SH-SY5Y (cell line): Measurements from ENCODE around the gene XPR1.

Experiments
- GATA2 ChIP-seq: IDR thresholded peaks from 2 replicates; pipeline ENCODE4 v1.6.1; 2011; ENCODE audit warnings: mild to moderate bottlenecking, low read depth, low read length
- GATA3 ChIP-seq: IDR thresholded peaks from 2 replicates; pipeline ENCODE4 v1.6.1; 2011; ENCODE audit warnings: low read depth, mild to moderate bottlenecking, low read length, moderate library complexity

XPR1 gene

DNA sequence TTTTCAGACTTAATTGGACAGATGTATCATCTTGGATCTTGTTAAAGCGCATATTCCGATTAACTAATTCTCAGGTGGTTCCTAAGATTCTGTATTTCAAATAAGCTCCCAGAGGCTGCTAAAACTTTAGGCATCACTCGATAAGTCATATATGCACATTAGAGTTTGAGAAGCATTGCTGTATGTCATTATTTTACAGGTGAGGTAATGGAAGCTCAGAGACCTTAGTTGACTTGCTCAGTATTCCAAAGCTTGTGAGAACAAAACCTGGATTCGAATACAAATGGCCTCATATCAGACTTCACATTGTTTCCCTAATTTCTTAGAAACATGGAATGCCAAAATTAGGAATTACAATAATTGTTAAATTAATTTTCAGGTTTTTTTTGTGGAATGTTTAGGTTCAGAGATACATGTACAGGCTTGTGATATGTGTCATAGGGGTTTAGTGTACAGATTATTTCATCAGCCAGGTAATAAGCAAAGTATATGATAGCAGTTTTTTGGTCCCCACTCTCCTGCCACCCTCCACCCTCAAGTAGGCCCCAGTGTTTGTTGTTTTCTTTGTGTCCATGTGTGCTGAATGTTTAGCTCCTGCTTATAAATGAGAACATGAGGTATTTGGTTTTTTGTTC lies 96.8 kb downstream of the XPR1 start:
- TF ChIP-seq GATA2 (no peak), GATA3 (no peak)

DNA sequence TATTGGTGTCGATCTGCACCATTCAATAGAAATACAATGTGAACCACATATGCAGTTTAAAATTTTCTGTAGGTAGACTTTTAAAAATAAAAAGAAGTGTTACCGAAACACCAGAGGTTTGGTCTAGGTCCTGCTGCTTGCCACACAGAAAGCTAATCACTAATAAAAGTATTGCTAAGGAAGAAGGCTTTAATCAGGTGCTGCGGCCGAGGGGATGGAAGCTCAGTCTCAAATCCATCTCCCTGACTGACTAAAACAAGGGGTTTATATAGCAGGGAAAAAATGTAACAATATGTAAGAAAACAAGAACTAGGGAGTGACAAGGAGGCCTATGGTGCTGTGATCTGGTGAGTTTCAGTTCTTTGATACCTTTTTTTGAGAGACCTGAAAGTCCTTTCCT lies 99.3 kb downstream of the XPR1 start:
- TF ChIP-seq GATA2 (no peak), GATA3 (no peak)

DNA sequence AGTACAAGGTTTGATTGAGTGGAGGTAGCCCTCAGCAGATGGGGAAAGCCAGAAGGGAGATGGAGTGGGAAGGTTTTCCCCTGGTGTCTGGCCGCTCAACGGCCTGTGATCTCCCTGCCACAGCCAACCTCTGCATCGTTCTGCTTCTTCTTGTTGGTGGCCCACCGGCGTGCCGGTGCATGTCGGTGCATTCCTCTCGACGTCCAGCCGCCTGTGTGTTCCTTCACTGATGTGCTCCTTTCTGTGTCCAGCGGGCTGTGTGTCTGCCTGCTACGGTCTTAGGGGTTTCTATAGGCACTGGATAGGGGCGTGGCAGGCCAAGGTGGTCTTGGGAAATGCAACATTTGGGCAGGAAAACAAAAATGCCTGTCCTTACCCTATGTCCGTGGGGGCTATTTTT lies 101.0 kb downstream of the XPR1 start:
- TF ChIP-seq GATA3 (no peak), GATA2 (no peak)

DNA sequence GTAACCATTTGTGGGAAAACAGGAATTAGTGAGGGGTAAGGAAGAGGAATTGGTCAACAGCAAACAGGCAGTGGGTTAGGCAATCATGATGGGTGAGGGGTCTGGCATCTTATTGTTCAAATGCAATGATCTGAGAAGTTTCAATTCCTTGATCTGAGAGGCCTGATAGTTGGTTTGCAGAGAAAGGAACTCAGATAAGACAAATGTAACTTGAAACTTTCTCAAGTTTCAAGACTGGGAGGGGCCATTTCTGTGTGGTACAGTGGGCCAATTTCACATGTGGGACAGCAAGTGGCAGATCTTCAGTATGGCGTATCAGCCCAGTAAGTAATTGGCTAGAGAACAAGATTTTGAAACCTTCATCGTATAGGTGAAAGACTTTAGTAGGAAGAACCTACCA lies 102.5 kb downstream of the XPR1 start:
- TF ChIP-seq GATA3 (no peak), GATA2 (no peak)

DNA sequence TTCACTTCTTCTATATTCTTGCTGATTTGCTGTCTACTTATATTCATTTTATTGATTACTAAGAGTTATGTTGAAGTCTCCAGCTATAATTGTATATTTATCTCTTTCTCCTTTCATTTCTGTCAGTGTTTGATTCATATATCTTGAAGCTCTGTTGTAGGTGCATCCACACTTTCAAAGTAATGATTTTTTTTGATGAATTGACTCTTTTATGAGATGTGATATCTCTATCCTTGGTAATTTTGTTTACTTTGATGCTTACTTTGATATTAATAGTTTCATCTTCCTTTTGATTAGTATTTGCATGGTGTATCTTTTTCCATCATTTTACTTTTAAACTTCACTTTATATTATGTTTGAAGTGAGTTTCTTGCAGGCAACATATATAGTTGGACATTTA lies 110.8 kb downstream of the XPR1 start:
- TF ChIP-seq GATA3, result no peak
- no peak for TF ChIP-seq GATA2

DNA sequence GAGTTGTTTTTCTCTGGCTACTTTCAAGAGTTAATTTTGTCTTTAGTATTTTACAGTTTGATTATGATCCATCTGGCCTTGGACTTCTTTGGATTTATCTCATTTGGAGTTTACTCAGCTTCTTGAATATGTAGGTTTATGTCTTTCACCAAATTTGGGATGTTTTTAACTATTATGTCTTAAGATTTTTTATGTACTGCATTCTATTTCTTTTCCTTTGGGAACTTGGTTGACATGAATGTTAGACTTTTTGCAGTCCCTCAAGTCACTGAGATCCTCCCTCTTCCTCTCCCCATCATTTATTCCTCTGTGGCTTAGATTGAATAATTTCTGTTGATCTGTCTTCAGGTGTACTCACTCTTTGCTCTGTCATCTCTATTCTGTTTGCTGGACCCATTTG lies 112.0 kb downstream of the XPR1 start:
- TF ChIP-seq GATA2 (no peak), GATA3 (no peak)

DNA sequence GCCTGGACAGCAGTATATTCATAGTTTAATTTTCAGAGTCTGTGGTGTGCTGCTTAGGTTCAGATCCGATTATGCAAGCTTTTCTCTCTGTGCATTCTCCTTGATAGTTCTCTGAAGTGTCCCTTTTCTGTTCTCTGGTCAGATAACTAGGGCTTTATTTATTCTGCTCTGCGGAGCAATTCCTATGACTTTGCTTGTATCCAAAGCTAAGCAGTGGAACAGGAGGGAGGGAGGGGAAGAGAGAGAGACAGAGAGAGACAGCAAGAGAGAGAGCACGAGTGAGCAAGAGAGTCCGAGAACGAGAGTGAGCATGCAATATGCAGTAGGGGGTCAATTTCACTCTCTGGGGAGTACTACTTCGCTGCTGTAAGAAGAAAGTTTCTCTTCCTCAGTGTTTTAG lies 113.3 kb downstream of the XPR1 start:
- TF ChIP-seq GATA3 (no peak), GATA2 (no peak)

DNA sequence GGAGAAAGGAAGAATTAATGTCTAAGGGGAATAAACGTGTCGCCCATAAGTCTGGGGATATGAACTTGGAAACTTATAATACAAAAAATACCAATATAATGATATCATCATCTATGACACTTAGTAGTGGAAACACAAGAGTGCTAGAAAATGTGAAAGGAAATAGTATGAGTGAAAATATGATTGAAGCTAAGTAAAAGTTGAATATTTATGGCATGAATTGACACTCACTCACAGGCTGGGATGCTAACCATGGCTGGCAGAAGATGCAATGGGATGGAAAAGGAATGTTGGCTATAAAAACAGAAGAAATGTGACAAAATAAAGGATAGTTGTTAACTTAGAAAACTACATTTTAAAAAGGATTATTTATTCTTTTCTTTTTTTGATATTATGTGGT lies 120.1 kb downstream of the XPR1 start:
- TF ChIP-seq GATA3 (no peak), GATA2 (no peak)

DNA sequence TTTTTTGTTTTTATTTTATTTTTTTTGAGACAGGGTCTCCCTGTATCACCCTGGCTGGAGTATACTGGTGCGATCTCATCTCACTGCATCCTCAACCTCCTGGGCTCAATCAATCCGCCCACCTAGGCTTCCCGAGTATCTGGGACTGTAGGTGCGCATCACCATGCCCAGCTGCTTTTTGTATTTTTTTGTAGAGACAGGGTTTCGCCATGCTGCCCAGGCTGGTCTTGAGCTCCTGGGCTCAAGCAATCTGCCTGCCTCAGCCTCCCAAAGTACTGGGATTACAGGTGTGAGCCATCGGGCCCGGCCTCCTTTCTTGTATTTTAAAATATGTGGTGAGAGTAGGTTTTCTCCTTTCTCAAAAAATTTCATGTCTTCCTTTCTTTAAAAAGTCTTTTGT lies 122.6 kb downstream of the XPR1 start:
- TF ChIP-seq GATA2, result no peak

DNA sequence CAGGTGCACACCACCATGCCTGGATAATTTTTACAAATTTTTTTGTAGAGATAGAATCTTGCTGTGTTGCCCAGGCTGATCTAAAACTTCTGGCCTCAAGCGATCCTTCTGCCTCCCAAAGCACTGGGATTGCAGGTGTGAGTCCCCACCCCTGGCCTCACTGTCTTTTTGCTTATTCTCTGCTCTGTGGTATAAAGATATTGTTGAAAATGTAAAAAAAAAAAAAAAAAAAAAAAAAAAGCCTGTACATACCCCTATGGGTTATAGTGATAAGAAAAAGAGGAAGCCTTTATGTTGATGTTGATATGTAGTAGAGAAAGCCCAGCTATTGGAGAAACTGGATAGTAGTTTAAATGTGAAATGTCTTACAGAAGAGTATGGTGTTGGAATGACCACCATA lies 125.8 kb downstream of the XPR1 start:
- TF ChIP-seq GATA2 (no peak), GATA3 (no peak)

DNA sequence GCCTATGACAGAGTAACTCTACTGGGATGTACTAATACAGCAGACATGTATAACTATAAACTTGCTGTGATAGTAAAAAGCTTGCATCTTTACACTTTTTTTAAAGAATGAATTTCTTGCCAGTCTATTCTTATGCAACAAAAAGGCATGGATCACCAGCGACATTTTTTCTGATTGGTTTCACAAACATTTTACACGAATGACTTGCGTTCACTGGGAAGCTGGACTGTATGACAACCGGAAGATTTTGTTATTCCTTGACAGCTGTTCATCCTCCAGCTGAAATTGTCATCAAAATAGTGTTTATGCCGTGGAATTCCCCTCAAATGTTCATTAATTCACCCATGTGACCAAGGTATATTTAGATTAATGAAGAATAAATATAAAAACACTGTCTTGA lies 131.0 kb downstream of the XPR1 start:
- no peak for TF ChIP-seq GATA3
- TF ChIP-seq GATA2, result no peak

DNA sequence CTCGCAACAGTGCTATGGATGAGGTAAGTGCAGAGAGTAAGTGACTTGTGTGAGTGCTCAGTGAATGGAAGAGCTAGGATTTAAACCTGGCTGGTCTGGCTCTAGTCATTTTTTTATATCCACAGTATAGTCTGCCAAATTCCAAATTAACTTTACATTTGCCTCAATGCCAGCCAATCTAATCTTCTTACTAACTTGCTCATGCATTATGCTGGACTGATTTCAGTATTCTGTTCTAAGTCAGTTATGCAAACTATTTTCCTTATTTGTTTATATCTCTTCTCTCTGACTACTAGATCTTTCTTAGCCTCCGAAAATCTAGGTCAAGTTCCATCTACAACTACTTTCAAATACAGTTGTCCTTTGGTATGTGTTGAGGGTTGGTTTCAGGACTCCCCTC lies 133.3 kb downstream of the XPR1 start:
- no peak for TF ChIP-seq GATA2
- TF ChIP-seq GATA3, result no peak

DNA sequence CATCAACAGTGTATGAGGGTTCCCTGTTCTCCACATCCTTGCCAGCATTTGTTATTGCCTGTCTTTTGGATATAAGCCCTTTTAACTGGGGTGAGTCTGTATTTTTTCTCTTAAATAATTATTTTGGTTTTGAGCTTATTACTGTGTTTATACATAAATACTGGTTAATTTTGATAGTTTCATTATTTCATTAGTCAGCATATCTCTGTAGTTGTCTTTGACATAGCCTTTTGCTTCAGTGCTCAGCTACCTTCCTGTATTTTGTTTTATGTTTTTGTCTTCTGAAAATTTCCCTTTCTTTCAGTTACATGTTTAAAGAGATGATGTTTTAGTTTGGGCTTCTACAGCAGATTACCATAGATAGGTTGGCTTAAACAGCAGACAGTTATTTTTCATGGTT lies 138.1 kb downstream of the XPR1 start:
- TF ChIP-seq GATA3 (no peak), GATA2 (no peak)

DNA sequence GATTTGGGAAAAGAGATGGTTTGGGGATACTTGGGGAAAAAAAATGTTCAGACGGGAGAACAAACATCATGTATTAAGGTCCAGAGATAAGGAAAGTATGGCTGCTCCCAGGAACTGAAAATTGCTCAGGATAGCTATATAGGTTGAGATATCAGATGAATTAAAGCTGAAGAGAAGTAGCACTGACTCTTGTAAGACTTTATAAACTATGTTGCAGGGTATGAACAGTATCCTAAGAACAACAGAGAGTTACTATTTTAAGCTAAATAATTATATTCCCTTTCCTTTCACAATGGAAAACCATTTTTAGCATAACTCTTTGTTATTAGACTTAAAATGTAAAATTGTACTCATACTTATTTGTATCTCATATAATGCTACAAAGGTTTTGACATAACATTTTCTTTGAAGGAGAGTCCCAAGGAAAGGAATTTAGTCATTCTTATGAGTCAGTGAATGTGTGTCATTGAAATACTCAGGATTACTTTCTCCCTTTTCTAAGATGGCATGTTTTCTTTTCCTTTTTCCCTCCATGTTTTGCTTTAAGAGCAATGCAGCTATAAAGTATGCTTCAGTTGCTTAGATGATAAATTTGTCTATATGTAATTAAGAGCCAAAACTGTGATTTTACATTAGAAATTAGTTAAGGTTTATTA lies 141.5 kb downstream of the XPR1 start:
- no peak for TF ChIP-seq GATA2
- no peak for TF ChIP-seq GATA3

DNA sequence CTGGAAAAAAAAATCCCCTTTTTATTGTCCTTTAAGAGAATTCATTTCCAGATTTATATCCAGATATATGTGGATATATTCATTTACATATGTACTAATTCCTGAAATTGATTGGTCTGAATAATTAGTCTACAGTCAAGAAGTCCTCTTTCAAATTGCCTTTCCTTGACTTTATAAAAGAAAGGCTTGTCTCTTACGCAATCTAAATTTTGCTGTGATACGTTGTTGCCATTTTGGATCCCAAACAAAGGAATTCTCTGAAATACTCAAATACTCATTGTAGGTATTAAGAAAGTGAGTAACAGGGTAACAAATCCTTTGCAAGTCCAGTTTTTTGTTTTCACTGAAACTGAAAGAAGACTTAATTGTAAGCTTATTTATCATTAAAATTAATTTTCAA lies 144.0 kb downstream of the XPR1 start:
- TF ChIP-seq GATA2 (no peak), GATA3 (no peak)
